H9 (cell line): Measurements from ENCODE around the gene BSN. TPM values are rescaled to one million over a fixed set of nuclear protein-coding genes. Genes with fewer than 3 reads are reported as not detected.

Source experiments
- DNase-seq: peaks from one replicate; pipeline ENCODE4 v3.0.0-alpha.2; 2017
- H2AFZ ChIP-seq: one replicate; pipeline ENCODE4 v1.6.1; 2013; ENCODE audit warnings: mild to moderate bottlenecking, low read length, control low read depth, moderate library complexity
- H2AK5ac ChIP-seq: 2 replicates; pipeline ENCODE4 v1.6.1; 2013; ENCODE audit warnings: low read length, control low read depth, mixed read lengths; ENCODE audit not compliant: insufficient read length
- H2BK120ac ChIP-seq: one replicate; pipeline ENCODE4 v1.6.1; 2013; ENCODE audit warnings: low read depth, mild to moderate bottlenecking, low read length, control low read depth, inconsistent platforms; ENCODE audit not compliant: poor library complexity, severe bottlenecking
- H2BK12ac ChIP-seq: 2 replicates; pipeline ENCODE4 v1.6.1; 2013; ENCODE audit warnings: low read length, control low read depth, mixed read lengths, low read depth; ENCODE audit not compliant: insufficient read length
- H2BK15ac ChIP-seq: 2 replicates; pipeline ENCODE4 v1.6.1; 2013; ENCODE audit warnings: low read depth, low read length, control low read depth
- H2BK20ac ChIP-seq: one replicate; pipeline ENCODE4 v1.6.1; 2013; ENCODE audit warnings: low read depth, mild to moderate bottlenecking, low read length, control low read depth, inconsistent platforms; ENCODE audit not compliant: poor library complexity, severe bottlenecking
- H2BK5ac ChIP-seq: 2 replicates; pipeline ENCODE4 v1.6.1; 2013; ENCODE audit warnings: low read length, control low read depth, mixed read lengths; ENCODE audit not compliant: insufficient read length
- H3K14ac ChIP-seq: 2 replicates; pipeline ENCODE4 v1.6.1; 2013; ENCODE audit warnings: low read length, control low read depth; ENCODE audit not compliant: insufficient read depth
- H3K18ac ChIP-seq: 2 replicates; pipeline ENCODE4 v1.6.1; 2013; ENCODE audit warnings: low read depth, mild to moderate bottlenecking, mixed read lengths, low read length, control low read depth; ENCODE audit not compliant: insufficient read length
- H3K23ac ChIP-seq: 2 replicates; pipeline ENCODE4 v1.6.1; 2013; ENCODE audit warnings: low read length, control low read depth, mixed read lengths, low read depth; ENCODE audit not compliant: insufficient read length
- H3K23me2 ChIP-seq: 2 replicates; pipeline ENCODE4 v1.6.1; 2013; ENCODE audit warnings: low read depth, mild to moderate bottlenecking, mixed read lengths, low read length, control low read depth; ENCODE audit not compliant: insufficient read length, poor library complexity, severe bottlenecking
- H3K27ac ChIP-seq: 2 replicates; pipeline ENCODE4 v1.5.1; 2013; ENCODE audit warnings: low read length, control low read depth, mixed read lengths, low read depth; ENCODE audit not compliant: insufficient read length
- H3K27me3 ChIP-seq: 2 replicates; pipeline ENCODE4 v1.6.1; 2013; ENCODE audit warnings: low read length, control low read depth, inconsistent platforms; ENCODE audit not compliant: insufficient read depth
- H3K4ac ChIP-seq: 2 replicates; pipeline ENCODE4 v1.6.1; 2013; ENCODE audit warnings: low read depth, mild to moderate bottlenecking, control low read depth, inconsistent platforms, low read length, moderate library complexity
- H3K4me1 ChIP-seq: 2 replicates; pipeline ENCODE4 v1.6.1; 2013; ENCODE audit warnings: low read length, control low read depth, inconsistent platforms; ENCODE audit not compliant: insufficient read depth
- H3K4me2 ChIP-seq: 2 replicates; pipeline ENCODE4 v1.6.1; 2013; ENCODE audit warnings: low read length, control low read depth, mixed read lengths; ENCODE audit not compliant: insufficient read length, insufficient read depth
- H3K56ac ChIP-seq: 2 replicates; pipeline ENCODE4 v1.6.1; 2013; ENCODE audit warnings: low read depth, mild to moderate bottlenecking, mixed read lengths, low read length, control low read depth; ENCODE audit not compliant: insufficient read length
- H3K79me1 ChIP-seq: 2 replicates; pipeline ENCODE4 v1.6.1; 2013; ENCODE audit warnings: low read depth, mild to moderate bottlenecking, moderate library complexity, low read length, control low read depth, inconsistent platforms; ENCODE audit not compliant: insufficient read depth, poor library complexity, severe bottlenecking
- H3K79me2 ChIP-seq: 2 replicates; pipeline ENCODE4 v1.6.1; 2013; ENCODE audit warnings: low read length, control low read depth, inconsistent platforms; ENCODE audit not compliant: insufficient read depth
- H3K9ac ChIP-seq: 2 replicates; pipeline ENCODE4 v1.6.1; 2013; ENCODE audit warnings: low read length, control low read depth, mixed read lengths; ENCODE audit not compliant: insufficient read length; ENCODE audit errors: extremely low read depth
- H3K9me3 ChIP-seq: one replicate; pipeline ENCODE4 v1.6.1; 2013; ENCODE audit warnings: low read depth, low read length, inconsistent platforms; ENCODE audit not compliant: control insufficient read depth
- H3T11ph ChIP-seq: one replicate; pipeline ENCODE4 v1.6.1; 2013; ENCODE audit warnings: mild to moderate bottlenecking, low read length, control low read depth, inconsistent platforms
- H4K20me1 ChIP-seq: one replicate; pipeline ENCODE4 v1.6.1; 2013; ENCODE audit not compliant: control insufficient read depth, insufficient read length, insufficient read depth
- H4K5ac ChIP-seq: 2 replicates; pipeline ENCODE4 v1.6.1; 2013; ENCODE audit warnings: low read depth, mild to moderate bottlenecking, mixed read lengths, low read length, control low read depth; ENCODE audit not compliant: insufficient read length
- H4K8ac ChIP-seq: replicated peaks from 2 replicates; pipeline ENCODE4 v1.6.1; 2013; ENCODE audit warnings: low read length, control low read depth, mixed read lengths, low read depth; ENCODE audit not compliant: insufficient read length
- H4K91ac ChIP-seq: 2 replicates; pipeline ENCODE4 v1.6.1; 2013; ENCODE audit warnings: low read depth, mild to moderate bottlenecking, moderate library complexity, mixed read lengths, low read length, control low read depth; ENCODE audit not compliant: insufficient read length
- H3K27ac Mint-ChIP-seq, 3 experiments: 2 replicates in 2 of 3; 3 replicates in 1 of 3; pipeline ENCODE4 v1.8.0; 2020 to 2021; ENCODE audit warnings: mixed read lengths in 3 of 3, mild to moderate bottlenecking in 1 of 3, moderate library complexity in 1 of 3
- H3K27me3 Mint-ChIP-seq: 2 replicates; pipeline ENCODE4 v1.8.0; 2021; ENCODE audit warnings: low read depth, mild to moderate bottlenecking, moderate library complexity, mixed read lengths
- H3K36me3 Mint-ChIP-seq, 3 experiments: 2 replicates in 2 of 3; 3 replicates in 1 of 3; pipeline ENCODE4 v1.8.0; 2020 to 2021; ENCODE audit warnings: low read depth in 3 of 3, mixed read lengths in 3 of 3; ENCODE audit not compliant: insufficient read depth in 1 of 3
- H3K4me1 Mint-ChIP-seq, 2 experiments: 2 replicates each; pipeline ENCODE4 v1.8.0; 2020; ENCODE audit warnings: mixed read lengths in 2 of 2
- H3K4me3 Mint-ChIP-seq, 2 experiments: 2 replicates in 1 of 2; 3 replicates in 1 of 2; pipeline ENCODE4 v1.8.0; 2020 to 2021; ENCODE audit warnings: mild to moderate bottlenecking in 2 of 2, mixed read lengths in 2 of 2, moderate library complexity in 1 of 2
- H3K9me3 Mint-ChIP-seq, 2 experiments: 2 replicates in 1 of 2; 3 replicates in 1 of 2; pipeline ENCODE4 v1.8.0; 2020; ENCODE audit warnings: mild to moderate bottlenecking in 2 of 2, mixed read lengths in 2 of 2, moderate library complexity in 1 of 2
- whole genome bisulfite sequencing: extraction: QIAGEN DNeasy Blood & Tissue Kit; methylation state at CpG from one replicate; pipeline ENCODE4 v1.1.7; 2013; ENCODE audit warnings: missing lambda C conversion rate, low lambda C conversion rate, mixed read lengths; ENCODE audit not compliant: insufficient read length; ENCODE audit errors: extremely low coverage; 5-methylcytosine and 5-hydroxymethylcytosine counted together
- total RNA-seq: library from RNA; stranded (reverse); gene quantifications from 2 replicates; pipeline ENCODE4 v1.2.1, GENCODE V29; 2021
- TF ChIP-seq, protein P1 (sequence below): fragments of 200-600 bp; sonication (generic); conservative IDR thresholded peaks from 3 replicates; pipeline ENCODE4 v1.8.0; 2021; ENCODE audit warnings: antibody characterized with exemption, mild to moderate bottlenecking

BSN gene
- total RNA-seq, 1 experiment from 2014 or later, result 2.4 TPM

DNA sequence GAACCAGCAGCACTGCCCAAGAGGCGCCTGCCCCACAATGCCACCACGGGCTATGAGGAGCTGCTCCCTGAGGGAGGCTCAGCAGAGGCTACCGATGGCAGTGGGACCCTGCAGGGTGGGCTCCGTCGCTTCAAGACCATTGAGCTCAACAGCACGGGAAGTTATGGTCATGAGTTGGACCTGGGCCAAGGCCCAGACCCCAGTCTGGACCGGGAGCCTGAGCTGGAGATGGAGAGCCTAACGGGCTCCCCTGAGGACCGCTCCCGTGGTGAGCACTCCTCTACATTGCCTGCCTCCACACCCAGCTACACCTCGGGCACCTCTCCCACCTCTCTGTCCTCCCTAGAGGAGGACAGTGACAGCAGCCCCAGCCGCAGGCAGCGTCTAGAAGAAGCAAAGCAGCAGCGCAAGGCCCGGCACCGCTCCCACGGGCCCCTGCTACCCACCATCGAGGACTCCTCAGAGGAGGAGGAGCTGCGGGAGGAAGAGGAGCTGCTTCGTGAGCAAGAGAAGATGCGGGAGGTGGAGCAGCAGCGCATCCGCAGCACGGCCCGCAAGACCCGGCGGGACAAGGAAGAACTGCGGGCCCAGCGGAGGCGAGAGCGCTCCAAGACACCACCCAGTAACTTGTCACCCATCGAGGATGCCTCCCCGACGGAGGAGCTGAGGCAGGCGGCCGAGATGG, 98.1 kb downstream of the BSN start:
- Histone ChIP-seq H3K27me3 (no peaks in the 10 kb centered on the region), H3K9ac (no peak overlapping the region), H3K79me1 (no peaks in the 10 kb centered on the region), H4K8ac (no peak overlapping the region), H2BK20ac (no peak overlapping the region), H3K14ac (no peak overlapping the region; the same call in 1 of the 2 replicates), H3K18ac (no peak overlapping the region), H3K79me2 (no peaks in the 10 kb centered on the region), H2AFZ (no peak overlapping the region), H4K5ac (no peak overlapping the region), H3K4me1 (no peaks in the 10 kb centered on the region), H3K56ac (no peak overlapping the region), H3K4me2 (no peak overlapping the region), H4K91ac (no peak overlapping the region), H3K4ac (no peak overlapping the region), H3T11ph (no peak overlapping the region), H2AK5ac (no peak overlapping the region), H3K23ac (no peak overlapping the region), H4K20me1 (no peaks in the 10 kb centered on the region), H3K27ac (no peak overlapping the region), H2BK15ac (no peak overlapping the region), H3K9me3 (no peaks in the 10 kb centered on the region), H2BK5ac (no peak overlapping the region), H2BK12ac (no peak overlapping the region), H2BK120ac (no peak overlapping the region), H3K23me2 (no peaks in the 10 kb centered on the region)
- Mint-ChIP-seq H3K27me3 (no peaks in the 10 kb centered on the region), H3K9me3 (no peaks in the 10 kb centered on the region), H3K36me3 (no peaks in the 10 kb centered on the region; a peak in 1 of 7 replicates), H3K27ac (0 out of 7 replicates have a peak overlapping the region, but pooled peaks of 1 of the 3 experiments have one; percentile 61), H3K4me3 (no peak overlapping the region), H3K4me1 (no peaks in the 10 kb centered on the region)
- no peak for DNase-seq
- TF ChIP-seq, protein P1, sequence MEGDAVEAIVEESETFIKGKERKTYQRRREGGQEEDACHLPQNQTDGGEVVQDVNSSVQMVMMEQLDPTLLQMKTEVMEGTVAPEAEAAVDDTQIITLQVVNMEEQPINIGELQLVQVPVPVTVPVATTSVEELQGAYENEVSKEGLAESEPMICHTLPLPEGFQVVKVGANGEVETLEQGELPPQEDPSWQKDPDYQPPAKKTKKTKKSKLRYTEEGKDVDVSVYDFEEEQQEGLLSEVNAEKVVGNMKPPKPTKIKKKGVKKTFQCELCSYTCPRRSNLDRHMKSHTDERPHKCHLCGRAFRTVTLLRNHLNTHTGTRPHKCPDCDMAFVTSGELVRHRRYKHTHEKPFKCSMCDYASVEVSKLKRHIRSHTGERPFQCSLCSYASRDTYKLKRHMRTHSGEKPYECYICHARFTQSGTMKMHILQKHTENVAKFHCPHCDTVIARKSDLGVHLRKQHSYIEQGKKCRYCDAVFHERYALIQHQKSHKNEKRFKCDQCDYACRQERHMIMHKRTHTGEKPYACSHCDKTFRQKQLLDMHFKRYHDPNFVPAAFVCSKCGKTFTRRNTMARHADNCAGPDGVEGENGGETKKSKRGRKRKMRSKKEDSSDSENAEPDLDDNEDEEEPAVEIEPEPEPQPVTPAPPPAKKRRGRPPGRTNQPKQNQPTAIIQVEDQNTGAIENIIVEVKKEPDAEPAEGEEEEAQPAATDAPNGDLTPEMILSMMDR, result no peak
- WGBS, result no CpG with 5 or more reads among the region's 36 CpGs
